WERI-Rb-1 (cell line): ENCODE data around the gene PRDM8.

Source experiments
- DNase-seq: peaks from one replicate; pipeline ENCODE4 v3.0.0-alpha.2; 2020
- H3K27ac ChIP-seq: fragments of 250-450 bp; sonication (Bioruptor Pico); 2 replicates; pipeline ENCODE4 v1.5.1; 2020; ENCODE audit warnings: mild to moderate bottlenecking, moderate library complexity
- H3K27me3 ChIP-seq: fragments of 250-450 bp; sonication (Bioruptor Pico); 2 replicates; pipeline ENCODE4 v1.5.1; 2021; ENCODE audit warnings: mild to moderate bottlenecking, low read depth, moderate library complexity; ENCODE audit not compliant: insufficient read depth, severe bottlenecking
- H3K36me3 ChIP-seq: fragments of 250-450 bp; sonication (Bioruptor Pico); 2 replicates; pipeline ENCODE4 v1.5.1; 2020; ENCODE audit warnings: mild to moderate bottlenecking, moderate library complexity
- H3K4me3 ChIP-seq: 2 replicates; pipeline ENCODE4 v1.5.1; 2011; ENCODE audit warnings: low read depth, mild to moderate bottlenecking, control low read depth, low read length
- H3K9me3 ChIP-seq: fragments of 250-450 bp; sonication (Bioruptor Pico); 2 replicates; pipeline ENCODE4 v1.5.1; 2021; ENCODE audit warnings: mild to moderate bottlenecking, moderate library complexity; ENCODE audit not compliant: severe bottlenecking
- CTCF ChIP-seq: IDR thresholded peaks from 2 replicates; pipeline ENCODE4 v1.5.1; 2011; ENCODE audit warnings: low read depth, mild to moderate bottlenecking, control low read depth, inconsistent platforms, low read length

Gene PRDM8

GRCh38 chr4:80192937-80193336 is 4.4 kb upstream of the PRDM8 start:
- no peak for TF ChIP-seq CTCF
- Histone ChIP-seq H3K27me3 (no peaks in the 10 kb centered on the region), H3K9me3 (no peaks in the 10 kb centered on the region), H3K27ac (no peak overlapping the region), H3K36me3 (peaks cover 30% of the 10 kb centered on the region), H3K4me3 (no peak overlapping the region)
- no peak for DNase-seq

GRCh38 chr4:80195441-80196140 is 1.7 kb upstream of the PRDM8 start:
- no peak for DNase-seq
- peak overlapping the region; percentile 93 for H3K4me3 ChIP-seq
- H3K27me3 ChIP-seq = no peaks in the 10 kb centered on the region
- H3K36me3 ChIP-seq = peaks cover 24% of the 10 kb centered on the region
- H3K9me3 ChIP-seq = no peaks in the 10 kb centered on the region
- TF ChIP-seq CTCF = no peak
- H3K27ac ChIP-seq = peak overlapping the region; percentile 86

- Histone ChIP-seq H3K27ac (peak overlapping the region; percentile 86), H3K36me3 (peaks cover 32% of the 10 kb centered on the region), H3K4me3 (peak overlapping the region; percentile 93), H3K27me3 (no peaks in the 10 kb centered on the region), H3K9me3 (no peaks in the 10 kb centered on the region)
- DNase-seq = peak; percentile 84
- TF ChIP-seq CTCF = no peak
These were observed 913 bp upstream of the PRDM8 start for GRCh38 chr4:80196259-80196921.

- peak overlapping the region; percentile 93 for H3K4me3 ChIP-seq
- DNase-seq = peak; percentile 48
- H3K27me3 ChIP-seq = no peaks in the 10 kb centered on the region
- no peaks in the 10 kb centered on the region for H3K9me3 ChIP-seq
- H3K36me3 ChIP-seq = peaks cover 34% of the 10 kb centered on the region
- no peak for TF ChIP-seq CTCF
- H3K27ac ChIP-seq = peak overlapping the region; percentile 86
These were observed 518 bp downstream of the PRDM8 start for GRCh38 chr4:80197601-80198440.

- DNase-seq = no peak
- H3K36me3 ChIP-seq = peaks cover 38% of the 10 kb centered on the region
- H3K4me3 ChIP-seq = peak overlapping the region; percentile 93
- H3K27me3 ChIP-seq = no peaks in the 10 kb centered on the region
- H3K9me3 ChIP-seq = no peaks in the 10 kb centered on the region
- TF ChIP-seq CTCF = no peak
- peak overlapping the region; percentile 86 for H3K27ac ChIP-seq
These were observed 1.1 kb downstream of the PRDM8 start for GRCh38 chr4:80198441-80198837.
